ENCODE data around the gene RAB3IP.
"Not testable (repeated sequence)": the region's sequence is repeated elsewhere in the genome, so short reads cannot be mapped to it uniquely, and the experiment has no call there.

Gene RAB3IP

DNA sequence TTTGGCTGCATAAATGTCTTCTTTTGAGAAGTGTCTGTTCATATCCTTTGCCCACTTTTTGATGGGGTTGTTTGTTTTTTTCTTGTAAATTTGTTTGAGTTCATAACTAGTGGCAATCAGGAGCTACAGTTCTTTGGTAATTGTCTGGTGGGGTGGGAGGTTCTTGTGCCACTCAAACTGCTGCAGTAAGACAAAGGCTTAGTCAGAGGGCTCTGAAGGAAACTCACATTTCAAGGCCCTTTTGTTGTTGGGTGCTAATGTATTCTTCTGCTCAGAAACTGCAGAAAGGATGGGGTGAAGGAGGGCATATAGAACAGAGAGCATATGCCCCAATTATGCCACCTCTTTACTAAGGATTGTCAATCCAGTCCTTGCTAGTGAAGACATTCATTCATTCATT, 108.3 kb downstream of the RAB3IP start:
- no peaks in the 10 kb centered on the region for H3K9me3 ChIP-seq
- no peaks in the 10 kb centered on the region for H3K4me1 ChIP-seq (ENCODE audit: control insufficient read depth in 1 of 2, insufficient read depth in 1 of 2, low read depth in 1 of 2, low read length in 1 of 2)
- no peaks in the 10 kb centered on the region for H3K36me3 ChIP-seq
- no peak overlapping the region for H3K27ac ChIP-seq
- H3K27me3 ChIP-seq, result no peaks in the 10 kb centered on the region
- TF ChIP-seq, protein P1, sequence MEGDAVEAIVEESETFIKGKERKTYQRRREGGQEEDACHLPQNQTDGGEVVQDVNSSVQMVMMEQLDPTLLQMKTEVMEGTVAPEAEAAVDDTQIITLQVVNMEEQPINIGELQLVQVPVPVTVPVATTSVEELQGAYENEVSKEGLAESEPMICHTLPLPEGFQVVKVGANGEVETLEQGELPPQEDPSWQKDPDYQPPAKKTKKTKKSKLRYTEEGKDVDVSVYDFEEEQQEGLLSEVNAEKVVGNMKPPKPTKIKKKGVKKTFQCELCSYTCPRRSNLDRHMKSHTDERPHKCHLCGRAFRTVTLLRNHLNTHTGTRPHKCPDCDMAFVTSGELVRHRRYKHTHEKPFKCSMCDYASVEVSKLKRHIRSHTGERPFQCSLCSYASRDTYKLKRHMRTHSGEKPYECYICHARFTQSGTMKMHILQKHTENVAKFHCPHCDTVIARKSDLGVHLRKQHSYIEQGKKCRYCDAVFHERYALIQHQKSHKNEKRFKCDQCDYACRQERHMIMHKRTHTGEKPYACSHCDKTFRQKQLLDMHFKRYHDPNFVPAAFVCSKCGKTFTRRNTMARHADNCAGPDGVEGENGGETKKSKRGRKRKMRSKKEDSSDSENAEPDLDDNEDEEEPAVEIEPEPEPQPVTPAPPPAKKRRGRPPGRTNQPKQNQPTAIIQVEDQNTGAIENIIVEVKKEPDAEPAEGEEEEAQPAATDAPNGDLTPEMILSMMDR (IDR thresholded peaks at IDR 0.05), result no peak
- no peak overlapping the region for H3K4me3 ChIP-seq (ENCODE audit: low read depth in 1 of 2, low read length in 1 of 2)

DNA sequence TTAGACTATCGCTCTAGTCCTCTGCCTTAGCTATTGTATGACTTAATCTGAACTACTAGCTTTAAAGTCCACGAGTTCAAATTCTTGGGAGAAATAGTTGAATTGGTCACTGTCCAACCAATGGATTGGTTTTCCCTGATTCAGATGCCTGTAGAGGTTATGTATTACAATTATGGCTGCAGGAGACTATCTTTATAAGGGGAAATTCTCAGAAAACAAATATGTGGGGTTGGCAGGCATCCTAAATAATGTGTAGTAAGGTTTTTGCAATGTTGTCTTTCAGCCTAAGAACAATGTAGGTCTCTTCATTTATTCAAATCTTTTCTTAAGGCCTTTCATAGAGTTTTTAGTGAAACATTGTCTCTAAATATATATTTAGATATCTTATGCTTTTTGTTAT, 113.3 kb downstream of the RAB3IP start:
- Histone ChIP-seq H3K27me3 (no peaks in the 10 kb centered on the region), H3K4me3 (ENCODE audit: low read depth in 1 of 2, low read length in 1 of 2) (no peak overlapping the region), H3K27ac (no peak overlapping the region), H3K4me1 (ENCODE audit: control insufficient read depth in 1 of 2, insufficient read depth in 1 of 2, low read depth in 1 of 2, low read length in 1 of 2) (no peaks in the 10 kb centered on the region), H3K36me3 (no peaks in the 10 kb centered on the region), H3K9me3 (no peaks in the 10 kb centered on the region)
- TF ChIP-seq, protein P1 (IDR thresholded peaks at IDR 0.05), result no peak

DNA sequence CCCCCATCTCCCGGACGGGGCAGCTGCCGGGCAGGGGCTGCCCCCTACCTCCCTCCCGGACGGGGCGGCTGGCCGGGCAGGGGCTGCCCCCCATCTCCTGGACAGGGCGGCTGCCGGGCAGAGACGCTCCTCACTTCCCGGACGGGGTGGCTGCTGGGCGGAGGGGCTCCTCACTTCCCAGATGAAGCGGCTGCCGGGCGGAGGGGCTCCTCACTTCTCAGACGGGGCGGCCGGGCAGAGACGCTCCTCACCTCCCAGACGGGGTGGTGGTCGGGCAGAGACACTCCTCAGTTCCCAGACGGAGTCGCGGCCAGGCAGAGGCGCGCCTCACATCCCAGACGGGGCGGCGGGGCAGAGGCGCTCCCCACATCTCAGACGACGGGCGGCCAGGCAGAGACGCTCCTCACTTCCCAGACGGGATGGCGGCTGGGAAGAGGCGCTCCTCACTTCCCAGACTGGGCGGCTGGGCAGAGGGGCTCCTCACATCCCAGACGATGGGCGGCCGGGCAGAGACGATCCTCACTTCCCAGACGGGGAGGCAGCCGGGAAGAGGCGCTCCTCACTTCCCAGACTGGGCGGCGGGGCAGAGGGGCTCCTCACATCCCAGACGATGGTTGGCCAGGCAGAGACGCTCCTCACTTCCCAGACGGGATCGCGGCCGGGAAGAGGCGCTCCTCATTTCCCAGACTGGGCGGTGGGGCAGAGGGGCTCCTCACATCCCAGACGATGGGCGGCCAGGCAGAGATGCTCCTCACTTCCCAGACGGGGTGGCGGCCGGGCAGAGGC, 114.7 kb downstream of the RAB3IP start:
- not testable (repeated sequence) for H3K36me3 ChIP-seq; H3K27me3 ChIP-seq; H3K4me3 ChIP-seq (ENCODE audit: low read depth in 1 of 2, low read length in 1 of 2); H3K27ac ChIP-seq; H3K4me1 ChIP-seq (ENCODE audit: control insufficient read depth in 1 of 2, insufficient read depth in 1 of 2, low read depth in 1 of 2, low read length in 1 of 2); H3K9me3 ChIP-seq

DNA sequence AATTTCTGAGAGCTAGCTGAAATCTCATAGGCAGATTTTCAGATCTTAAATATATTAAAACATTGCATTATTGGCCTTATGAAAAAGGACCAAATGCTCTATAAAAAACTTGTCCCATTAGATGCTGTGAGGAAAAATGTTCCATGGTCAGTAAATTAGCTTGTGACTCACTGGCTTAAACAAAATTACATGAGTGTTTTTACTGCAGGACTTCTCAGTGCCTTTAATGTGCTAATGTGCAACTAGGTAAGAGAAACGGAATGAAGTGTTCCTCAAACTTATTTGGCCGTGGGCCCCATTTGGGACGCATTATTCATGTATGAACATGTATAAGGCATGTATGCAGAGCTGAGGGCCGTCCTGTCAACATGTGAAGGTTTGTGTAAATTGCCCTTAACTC, 128.0 kb downstream of the RAB3IP start:
- Histone ChIP-seq H3K9me3 (no peaks in the 10 kb centered on the region), H3K27ac (no peak overlapping the region), H3K27me3 (no peaks in the 10 kb centered on the region), H3K36me3 (no peaks in the 10 kb centered on the region), H3K4me1 (ENCODE audit: control insufficient read depth in 1 of 2, insufficient read depth in 1 of 2, low read depth in 1 of 2, low read length in 1 of 2) (no peaks in the 10 kb centered on the region), H3K4me3 (ENCODE audit: low read depth in 1 of 2, low read length in 1 of 2) (no peak overlapping the region)
- TF ChIP-seq, protein P1 (IDR thresholded peaks at IDR 0.05), result no peak

DNA sequence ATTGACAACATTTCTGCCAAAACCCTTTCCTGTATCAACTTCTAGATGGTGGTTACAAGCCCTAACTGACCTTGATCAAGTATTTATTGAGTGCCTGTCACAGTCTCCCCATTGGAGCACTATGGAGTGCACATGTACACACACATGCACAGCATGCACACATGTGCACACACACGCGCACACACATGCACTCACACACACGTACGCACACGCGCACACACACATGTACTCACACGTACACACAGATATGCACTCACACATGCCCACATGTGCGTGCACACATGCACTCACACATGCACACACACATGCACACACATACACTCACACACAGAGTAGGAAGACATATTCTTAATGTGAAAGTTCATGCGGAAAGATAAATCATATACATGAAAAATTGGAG, 130.0 kb downstream of the RAB3IP start:
- no peaks in the 10 kb centered on the region for H3K27me3 ChIP-seq
- no peak overlapping the region for H3K4me3 ChIP-seq (ENCODE audit: low read depth in 1 of 2, low read length in 1 of 2)
- H3K4me1 ChIP-seq (ENCODE audit: control insufficient read depth in 1 of 2, insufficient read depth in 1 of 2, low read depth in 1 of 2, low read length in 1 of 2), result no peaks in the 10 kb centered on the region
- TF ChIP-seq, protein P1 (IDR thresholded peaks at IDR 0.05), result no peak
- H3K36me3 ChIP-seq, result no peaks in the 10 kb centered on the region
- no peaks in the 10 kb centered on the region for H3K9me3 ChIP-seq
- no peak overlapping the region for H3K27ac ChIP-seq

DNA sequence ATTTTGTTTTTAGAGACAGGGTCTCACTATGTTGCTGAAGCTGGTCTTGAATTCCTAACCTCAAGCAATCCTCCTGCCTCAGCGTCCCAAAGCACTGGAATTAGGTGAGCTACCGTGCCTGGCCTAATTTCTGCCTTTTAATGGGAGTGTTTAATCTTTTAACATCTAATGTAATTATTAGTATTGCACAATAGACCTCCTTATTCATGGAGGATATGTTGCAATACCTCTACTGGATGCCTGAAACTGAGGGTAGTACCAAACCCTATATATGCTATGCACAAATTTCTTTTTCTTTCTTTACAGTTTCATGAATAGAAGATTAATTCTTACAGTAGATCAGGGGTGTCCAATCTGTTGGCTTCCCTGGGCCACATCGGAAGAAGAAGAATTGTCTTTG, 134.1 kb downstream of the RAB3IP start:
- H3K36me3 ChIP-seq, result no peaks in the 10 kb centered on the region
- no peak overlapping the region for H3K27ac ChIP-seq
- no peak overlapping the region for H3K4me3 ChIP-seq (ENCODE audit: low read depth in 1 of 2, low read length in 1 of 2)
- no peaks in the 10 kb centered on the region for H3K9me3 ChIP-seq
- H3K4me1 ChIP-seq (ENCODE audit: control insufficient read depth in 1 of 2, insufficient read depth in 1 of 2, low read depth in 1 of 2, low read length in 1 of 2), result no peaks in the 10 kb centered on the region
- H3K27me3 ChIP-seq, result no peaks in the 10 kb centered on the region
- TF ChIP-seq, protein P1 (IDR thresholded peaks at IDR 0.05), result no peak
